ENCODE measurements around the gene NT5DC3. TPM values are rescaled to one million over a fixed set of nuclear protein-coding genes. Genes with fewer than 3 reads are reported as not detected.

Gene NT5DC3
- total RNA-seq, 4 donors from 2014 or later: 4.7 to 32.2 (median 5.8) TPM

GRCh38 chr12:103743788-103744187 lies 97.2 kb downstream of the NT5DC3 start:
- intact Hi-C loops (cut with DNase I): no loop called here
- 95 to 100% methylated on average over 3 of the region's 3 CpGs for WGBS, 2 donors
- H3K27ac ChIP-seq: no peak overlapping the region
- no peak for DNase-seq
- no peaks in the 10 kb centered on the region for H3K36me3 ChIP-seq
- no peak overlapping the region for H3K4me3 ChIP-seq
- TF ChIP-seq POLR2A (IDR thresholded peaks at IDR 0.05): no peak
- TF ChIP-seq CTCF (IDR thresholded peaks at IDR 0.05): no peak
- peaks cover 0 to 31% (median 0%) of the 10 kb centered on the region in 4 donors for H3K27me3 ChIP-seq
- H3K9me3 ChIP-seq: no peaks in the 10 kb centered on the region
- peaks cover 3 to 20% (median 9%) of the 10 kb centered on the region in 3 donors for H3K4me1 ChIP-seq

GRCh38 chr12:103742349-103742932 lies 98.6 kb downstream of the NT5DC3 start:
- Histone ChIP-seq H3K9me3 (no peaks in the 10 kb centered on the region), H3K36me3 (no peaks in the 10 kb centered on the region), H3K4me1 (peaks cover 3 to 12% (median 9%) of the 10 kb centered on the region in 3 donors), H3K4me3 (peak overlapping the region in 1 of 4 donors; percentile 31), H3K27me3 (peaks cover 0 to 31% (median 0%) of the 10 kb centered on the region in 4 donors), H3K27ac (peak overlapping the region in 2 of 4 donors; percentile 14 to 31)
- 44 to 49% methylated on average over 11 to 15 of the region's 15 CpGs for whole genome bisulfite sequencing, 2 donors
- TF ChIP-seq POLR2A (IDR thresholded peaks at IDR 0.05) (no peak), CTCF (IDR thresholded peaks at IDR 0.05) (no peak)
- intact Hi-C loops (cut with DNase I): no loop called here
- no peak for DNase-seq

- H3K27ac ChIP-seq: no peak overlapping the region
- no peak overlapping the region for H3K4me3 ChIP-seq
- intact Hi-C loops (cut with DNase I): no loop called here
- peaks cover 3 to 12% (median 9%) of the 10 kb centered on the region in 3 donors for H3K4me1 ChIP-seq
- no peak for TF ChIP-seq POLR2A (IDR thresholded peaks at IDR 0.05)
- TF ChIP-seq CTCF (IDR thresholded peaks at IDR 0.05): no peak
- WGBS, 2 donors: 43 to 65% methylated on average over 1 of the region's 1 CpG
- DNase-seq: no peak
- H3K9me3 ChIP-seq: no peaks in the 10 kb centered on the region
- H3K36me3 ChIP-seq: no peaks in the 10 kb centered on the region
- peaks cover 0 to 66% (median 0%) of the 10 kb centered on the region in 4 donors for H3K27me3 ChIP-seq
Observed at GRCh38 chr12:103737881-103738280, 103.2 kb downstream of the NT5DC3 start.

GRCh38 chr12:103736572-103736971 lies 104.5 kb downstream of the NT5DC3 start:
- DNase-seq: no peak
- no peak overlapping the region for H3K4me3 ChIP-seq
- intact Hi-C loops (cut with DNase I): no loop called here
- 67 to 78% methylated on average over 1 of the region's 1 CpG for WGBS, 2 donors
- peaks cover 0 to 1% (median 0%) of the 10 kb centered on the region in 3 donors for H3K9me3 ChIP-seq
- peaks cover 0 to 75% (median 0%) of the 10 kb centered on the region in 4 donors for H3K27me3 ChIP-seq
- TF ChIP-seq CTCF (IDR thresholded peaks at IDR 0.05): no peak
- TF ChIP-seq POLR2A (IDR thresholded peaks at IDR 0.05): no peak
- H3K4me1 ChIP-seq: peaks cover 0 to under 1% (median 0%) of the 10 kb centered on the region in 3 donors
- H3K36me3 ChIP-seq: no peaks in the 10 kb centered on the region
- no peak overlapping the region for H3K27ac ChIP-seq

GRCh38 chr12:103735291-103735690 lies 105.7 kb downstream of the NT5DC3 start:
- H3K36me3 ChIP-seq: no peaks in the 10 kb centered on the region
- no peaks in the 10 kb centered on the region for H3K4me1 ChIP-seq
- H3K27ac ChIP-seq: no peak overlapping the region
- peaks cover 0 to 9% (median 5%) of the 10 kb centered on the region in 3 donors for H3K9me3 ChIP-seq
- no peak for DNase-seq
- TF ChIP-seq POLR2A (IDR thresholded peaks at IDR 0.05) (no peak), CTCF (IDR thresholded peaks at IDR 0.05) (no peak)
- peaks cover 0 to 62% (median 0%) of the 10 kb centered on the region in 4 donors for H3K27me3 ChIP-seq
- intact Hi-C loops (cut with DNase I): no loop called here
- 76 to 81% methylated on average over 8 of the region's 8 CpGs for WGBS, 2 donors
- no peak overlapping the region for H3K4me3 ChIP-seq
